NCI-H1417 treated with DMSO at 0.1 percent for 48 hours (cell line): ENCODE data around the gene CMIP.

Experiments
- DNase-seq: peaks from one replicate; lab custom pipeline; 2025; lab: John Stamatoyannopoulos, UW

The CMIP gene

DNA sequence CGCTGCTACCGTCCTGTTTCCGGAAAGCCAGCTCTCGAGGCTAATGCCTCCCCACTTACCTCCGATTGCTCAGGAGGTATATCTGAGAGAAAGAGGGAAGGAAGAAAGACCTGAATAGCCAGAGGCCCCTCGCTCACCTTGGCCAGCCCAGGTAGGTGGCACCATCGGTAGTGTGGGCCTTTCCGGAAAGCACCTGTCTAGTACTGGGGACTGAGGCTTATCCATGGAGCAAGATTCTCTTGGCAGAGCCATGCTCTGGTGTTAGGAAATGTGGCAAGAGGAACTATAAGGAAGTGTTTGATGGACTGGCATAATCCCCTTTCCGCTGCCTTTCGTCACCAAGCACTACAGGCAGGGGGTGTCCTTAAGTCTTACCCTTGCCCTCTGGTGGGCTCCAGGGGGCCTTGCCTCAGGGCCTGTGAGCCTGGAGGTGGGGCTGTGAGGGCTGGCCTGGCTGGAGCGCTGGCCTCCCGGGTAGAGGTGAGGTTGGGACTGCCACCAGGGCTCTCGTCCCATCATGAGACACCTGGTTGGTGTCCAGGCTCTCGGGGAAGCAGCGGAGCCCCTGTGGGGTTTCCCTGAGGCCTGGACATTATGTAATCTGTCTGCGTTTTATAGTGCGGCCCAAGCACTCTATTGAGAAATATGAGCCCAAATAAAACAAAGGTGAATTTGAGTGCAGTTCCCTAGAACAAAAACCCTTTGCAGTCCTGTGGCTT lies 2.9 kb downstream of the CMIP start:
- no peak for DNase-seq

DNA sequence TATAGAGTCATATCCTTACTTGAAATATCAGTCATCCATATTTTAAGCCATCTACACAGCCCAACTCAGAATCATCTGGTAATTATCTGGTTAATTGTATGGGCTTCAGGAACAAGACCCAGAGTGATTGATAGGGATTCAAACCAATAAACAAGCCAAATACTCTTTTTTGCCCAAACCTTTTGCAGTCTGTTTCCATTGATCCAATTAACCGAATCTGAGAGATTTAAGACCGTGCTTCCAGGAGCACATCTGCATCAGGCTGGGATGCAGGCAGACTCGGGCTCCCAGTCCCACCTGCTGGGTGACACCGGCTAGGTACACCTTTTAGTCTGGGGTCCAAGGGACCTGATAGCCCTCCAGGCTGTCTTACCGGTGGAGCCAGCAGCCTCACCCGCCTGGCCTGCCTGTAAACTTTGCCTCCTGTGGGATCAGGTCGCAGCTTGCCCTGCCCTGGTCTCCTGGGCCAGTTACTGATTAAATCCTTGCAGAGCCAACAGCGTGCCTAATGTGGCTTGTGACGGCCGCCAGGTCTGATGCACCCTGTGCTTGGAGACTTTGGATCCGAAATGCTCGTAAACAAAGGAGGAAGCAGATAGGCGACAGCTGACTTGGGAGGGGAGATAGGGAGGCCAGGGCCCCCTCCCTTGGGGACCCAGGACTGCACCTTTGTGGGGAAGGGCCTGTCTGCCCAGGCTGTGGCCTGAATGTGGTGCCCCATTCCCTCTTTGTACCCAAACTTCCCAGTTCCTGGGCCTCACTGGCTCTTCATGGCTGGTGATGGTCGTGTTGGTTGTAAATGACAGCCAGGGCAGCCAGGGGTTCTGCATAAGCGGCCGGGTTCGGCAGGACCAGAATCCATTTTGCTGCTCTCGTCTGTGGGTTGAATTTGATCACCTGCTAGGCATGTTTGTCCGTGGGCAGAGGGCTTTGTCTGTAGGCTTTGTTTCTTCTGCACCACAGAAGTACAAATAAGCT lies 3.8 kb downstream of the CMIP start:
- no peak for DNase-seq

DNA sequence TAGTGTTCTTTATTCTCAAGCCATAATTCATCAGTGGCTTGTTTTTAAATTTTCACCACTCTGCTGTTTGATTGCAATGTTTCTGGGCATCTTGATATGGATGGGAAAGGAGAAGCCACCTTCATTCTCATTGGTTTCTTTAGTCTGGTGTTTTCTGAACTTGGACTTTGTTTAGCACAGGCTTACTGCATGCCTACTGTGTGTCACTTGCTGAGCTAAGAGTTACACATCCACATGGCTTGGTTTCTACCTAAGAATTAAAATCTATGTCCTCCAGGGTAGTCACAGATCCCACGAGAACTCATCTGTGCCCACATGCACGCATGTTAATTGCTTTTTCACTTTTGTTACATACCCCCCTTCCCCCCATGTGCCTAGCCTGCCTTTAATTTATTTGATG lies 4.6 kb downstream of the CMIP start:
- DNase-seq = no peak

DNA sequence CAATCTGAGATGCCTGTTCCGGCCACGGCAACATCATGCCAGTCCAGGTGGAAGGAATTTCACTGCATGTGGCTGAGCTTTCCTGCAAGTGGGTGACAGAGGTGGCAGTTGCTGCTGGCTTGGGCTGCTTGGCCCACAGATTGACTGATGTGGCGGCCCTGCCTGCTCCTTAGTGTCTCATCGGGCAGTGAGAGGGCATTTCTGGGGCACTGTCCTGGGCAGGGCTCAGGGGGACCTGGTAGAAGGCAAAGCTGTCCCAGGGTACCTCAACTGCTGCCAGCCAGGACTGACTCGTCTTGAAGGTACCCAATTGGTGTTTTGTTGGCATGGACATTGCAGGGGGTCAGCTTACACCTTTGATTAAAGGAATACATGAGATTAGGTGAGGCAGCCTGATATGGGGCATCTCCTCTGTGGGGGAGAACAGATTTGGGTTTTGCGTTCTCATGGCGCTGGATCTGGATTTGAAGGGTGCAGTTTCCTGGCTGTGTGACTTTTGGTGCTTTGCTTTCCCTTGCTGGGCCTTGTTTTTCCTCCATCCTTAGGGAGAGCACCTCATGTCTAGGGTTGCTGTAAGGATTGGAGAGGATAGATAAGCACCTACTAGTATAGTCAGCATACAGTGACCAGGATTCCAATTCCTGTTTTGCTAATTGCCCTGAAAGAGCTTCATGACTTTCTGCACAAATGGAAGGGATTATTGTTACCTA lies 5.4 kb downstream of the CMIP start:
- DNase-seq = no peak

DNA sequence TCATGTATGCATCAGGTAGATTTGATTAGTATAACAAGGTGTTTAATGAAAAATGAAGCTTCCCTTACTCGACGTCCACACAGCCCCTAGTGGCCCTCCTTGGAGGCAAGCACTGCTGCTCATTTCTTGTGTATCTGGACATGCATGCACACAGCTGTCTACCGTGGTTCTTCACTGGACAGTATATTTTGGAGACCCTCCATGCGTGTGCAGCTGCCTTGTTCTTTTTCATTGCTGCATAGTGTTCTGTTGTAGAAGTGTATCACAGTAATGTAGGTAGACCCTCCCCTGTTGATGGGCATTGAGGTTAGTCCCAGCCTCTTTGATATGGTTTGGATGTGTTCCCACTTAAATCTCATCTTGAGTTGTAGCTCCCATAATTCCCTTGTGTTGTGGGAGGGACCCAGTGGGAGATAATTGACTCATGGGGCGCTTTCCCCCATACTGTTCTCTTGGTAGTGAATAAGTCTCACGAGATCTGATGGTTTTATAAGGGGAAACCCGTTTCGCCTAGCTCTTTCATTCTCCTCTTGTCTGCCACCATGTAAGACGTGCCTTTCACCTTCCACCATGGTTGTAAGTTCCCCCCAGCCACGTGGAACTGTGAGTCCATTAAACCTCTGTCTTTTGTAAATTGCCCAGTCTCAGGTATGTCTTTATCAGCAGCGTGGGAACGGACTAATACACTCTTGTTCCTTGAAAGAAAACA lies 6.3 kb downstream of the CMIP start:
- no peak for DNase-seq

DNA sequence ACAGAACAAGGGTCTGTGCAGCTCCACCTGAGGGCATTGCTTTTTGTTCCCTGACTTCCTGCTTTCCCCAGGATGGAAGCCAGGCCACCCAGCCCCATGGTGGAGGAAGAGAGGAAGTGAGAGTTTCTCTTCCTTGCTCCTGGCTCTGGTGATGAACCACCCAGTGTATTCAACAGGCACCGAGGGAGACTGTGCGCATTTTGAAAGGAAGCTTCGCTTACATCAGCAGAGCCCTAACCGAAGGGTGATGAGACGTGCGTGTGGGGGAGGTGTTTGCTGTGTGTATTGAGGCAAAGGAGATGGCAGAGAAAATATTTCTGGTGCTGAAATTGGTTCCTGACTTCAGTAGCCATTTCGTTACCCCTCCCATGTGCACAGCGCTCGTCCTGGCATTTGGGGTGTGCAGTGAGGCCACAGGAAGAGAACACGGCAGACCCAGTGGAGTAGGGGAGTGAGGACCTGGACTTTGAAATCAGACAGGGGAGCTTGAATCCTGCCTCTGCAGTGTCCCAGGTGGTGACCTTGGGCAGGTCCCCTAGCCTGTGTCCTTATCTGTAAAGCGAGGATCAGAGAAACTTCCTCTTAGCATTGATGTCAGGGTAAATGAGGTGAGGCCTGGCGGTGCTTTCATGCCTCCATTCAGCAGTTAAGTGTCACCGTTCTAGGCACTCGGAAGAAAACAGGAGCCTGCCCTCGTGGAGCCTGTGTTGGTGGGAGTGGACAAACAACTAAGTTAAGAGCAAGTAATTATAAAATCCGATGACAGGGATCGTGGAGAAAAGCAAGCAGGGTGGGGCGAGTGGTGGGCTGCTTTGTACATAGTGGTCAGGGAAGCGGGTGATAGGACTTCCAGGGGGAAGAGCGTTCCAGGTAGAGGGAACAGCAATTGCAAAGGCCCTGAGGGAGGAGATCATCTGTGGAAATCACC lies 7.4 kb downstream of the CMIP start:
- DNase-seq = no peak

DNA sequence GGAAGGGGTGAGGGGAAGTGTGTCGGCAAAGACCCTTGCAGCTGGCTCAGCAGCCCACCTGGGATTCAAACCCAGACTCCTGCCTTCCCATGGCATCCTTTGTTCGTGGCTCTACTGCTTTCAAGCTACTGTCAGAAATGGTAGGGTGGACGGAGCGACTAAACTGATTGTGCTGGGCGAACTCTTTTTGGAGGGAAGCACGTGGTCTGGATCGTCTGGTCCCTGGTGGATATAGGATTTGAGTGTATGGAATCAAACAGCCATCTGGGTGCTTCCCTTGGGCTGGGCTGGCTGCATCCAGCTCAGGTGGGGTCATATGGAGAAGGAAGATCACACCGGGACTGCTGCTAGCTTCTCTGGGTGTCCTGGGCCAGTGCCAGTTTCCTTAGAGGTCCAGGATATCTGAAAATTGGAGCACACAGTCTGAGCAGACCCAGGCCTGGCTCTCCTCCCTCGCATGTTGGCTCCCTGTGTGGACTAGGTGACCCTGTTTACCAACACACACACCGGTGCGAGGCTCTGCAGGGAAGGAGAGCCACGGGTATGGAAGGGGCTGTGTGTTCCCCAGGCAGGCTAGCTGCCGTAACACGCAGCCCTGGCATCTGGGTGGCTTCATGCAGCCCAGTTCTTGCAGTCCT lies 8.6 kb downstream of the CMIP start:
- no peak for DNase-seq

DNA sequence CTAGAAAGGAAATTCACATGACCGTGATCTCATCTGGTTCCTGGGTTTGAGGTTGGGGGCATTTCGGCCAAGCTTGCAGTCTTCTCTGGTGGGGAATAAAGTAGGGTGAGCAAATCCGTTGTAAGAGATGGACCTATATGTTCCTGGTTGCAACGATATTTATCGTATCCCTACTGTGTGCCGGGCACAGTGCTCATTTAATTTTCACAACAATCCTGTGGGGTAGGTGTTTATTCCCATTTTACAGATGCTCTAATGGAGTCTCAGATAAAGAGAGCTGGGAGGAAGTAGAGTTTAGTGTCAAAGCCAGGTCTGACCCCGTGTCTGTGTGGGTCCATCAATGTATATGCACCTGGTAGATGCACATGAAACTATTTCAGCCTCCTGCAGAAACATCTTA lies 9.4 kb downstream of the CMIP start:
- no peak for DNase-seq

DNA sequence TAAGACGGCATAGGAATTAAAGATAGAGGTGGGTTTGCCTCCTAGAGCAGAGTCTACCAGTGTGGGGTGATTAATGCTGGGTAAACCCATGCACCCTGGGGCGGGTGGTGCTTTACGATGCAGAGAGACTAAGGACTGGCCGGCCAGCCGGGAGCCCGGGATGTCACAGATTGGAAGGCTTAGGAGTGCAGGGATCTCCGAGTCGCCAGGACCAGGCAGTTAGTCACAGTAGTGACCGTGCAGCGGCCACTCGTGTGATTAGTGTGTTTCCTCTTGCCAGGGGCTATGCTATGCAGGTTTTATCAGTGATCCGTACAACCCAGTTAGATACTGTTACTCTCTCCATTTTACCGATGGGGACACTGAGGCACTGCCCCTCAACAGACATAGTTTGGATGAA lies 10.4 kb downstream of the CMIP start:
- no peak for DNase-seq

DNA sequence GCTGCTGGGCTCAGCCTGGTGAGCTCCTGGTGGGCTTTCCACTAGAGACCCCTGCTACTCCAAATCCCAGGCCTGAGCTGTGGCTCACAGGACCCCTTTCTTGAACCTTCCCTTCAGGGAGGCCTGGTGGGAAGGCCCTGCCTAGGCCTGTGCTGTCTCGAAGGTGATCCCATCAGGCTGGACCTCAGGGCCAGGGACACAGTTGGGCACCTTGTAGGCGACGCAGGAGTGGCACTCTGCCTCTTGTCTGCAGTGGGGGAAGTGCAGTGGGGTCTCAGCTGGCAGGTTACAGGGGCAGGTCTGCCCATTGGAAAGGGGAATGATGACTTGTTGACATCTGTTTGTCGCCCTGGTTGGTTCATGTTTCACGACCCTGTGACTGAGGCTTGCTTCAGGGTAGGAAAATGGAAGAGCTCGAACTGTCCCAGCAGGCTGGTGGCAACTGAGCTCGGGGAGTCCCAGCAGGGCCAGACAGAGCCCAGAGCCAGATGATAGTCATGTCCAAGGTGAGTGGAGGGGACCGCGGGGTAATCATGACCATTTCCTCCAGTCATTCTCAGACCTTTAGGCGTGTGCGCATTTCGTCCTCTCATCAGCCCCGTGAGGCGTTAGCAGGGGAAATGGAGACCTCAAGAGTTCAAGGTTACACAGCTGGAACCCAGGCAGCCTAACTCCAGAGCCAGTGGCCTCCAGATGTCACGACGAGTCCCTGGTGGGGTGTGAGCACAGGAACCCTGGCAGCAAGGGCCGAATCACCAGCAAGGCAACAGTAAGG lies 11.3 kb downstream of the CMIP start:
- no peak for DNase-seq

DNA sequence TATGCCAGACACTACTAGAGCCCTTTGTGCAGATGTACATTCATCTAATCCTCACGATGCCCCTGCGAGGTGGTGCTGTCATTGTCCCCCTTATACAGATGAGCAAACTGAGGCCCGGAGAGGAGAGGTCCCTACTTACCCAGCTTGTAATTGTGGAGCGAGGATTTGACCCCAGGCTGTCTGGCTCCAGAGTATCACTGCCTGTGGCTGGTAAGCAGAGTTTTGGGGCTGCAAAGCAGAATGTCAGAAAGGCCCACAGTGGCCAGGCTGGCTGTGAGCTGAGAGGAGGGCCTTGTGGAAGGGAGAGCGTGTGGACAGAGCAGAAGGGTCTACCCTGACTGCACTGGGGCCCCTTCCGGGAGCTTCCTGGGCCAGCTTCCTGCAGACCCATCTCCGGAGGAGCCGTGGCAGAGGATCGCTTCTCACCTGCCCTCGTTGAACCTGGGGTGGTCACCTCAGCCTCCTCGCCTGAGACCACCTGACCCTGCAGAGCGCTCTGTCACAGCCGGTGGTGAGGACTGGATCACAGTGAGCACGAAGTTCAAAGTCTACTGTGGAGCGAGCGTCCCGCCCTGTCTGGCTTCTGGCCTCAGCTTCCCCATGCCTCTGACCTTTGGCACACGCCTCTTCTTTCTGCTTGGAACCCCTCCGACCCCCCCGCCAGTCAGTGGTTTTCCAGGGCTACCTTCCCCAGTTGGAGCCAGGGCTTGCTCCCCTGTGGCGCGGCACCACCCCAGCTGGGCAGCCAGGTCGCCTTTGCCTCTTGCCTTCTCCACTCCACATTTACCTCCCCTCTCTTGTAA lies 12.1 kb downstream of the CMIP start:
- no peak for DNase-seq

DNA sequence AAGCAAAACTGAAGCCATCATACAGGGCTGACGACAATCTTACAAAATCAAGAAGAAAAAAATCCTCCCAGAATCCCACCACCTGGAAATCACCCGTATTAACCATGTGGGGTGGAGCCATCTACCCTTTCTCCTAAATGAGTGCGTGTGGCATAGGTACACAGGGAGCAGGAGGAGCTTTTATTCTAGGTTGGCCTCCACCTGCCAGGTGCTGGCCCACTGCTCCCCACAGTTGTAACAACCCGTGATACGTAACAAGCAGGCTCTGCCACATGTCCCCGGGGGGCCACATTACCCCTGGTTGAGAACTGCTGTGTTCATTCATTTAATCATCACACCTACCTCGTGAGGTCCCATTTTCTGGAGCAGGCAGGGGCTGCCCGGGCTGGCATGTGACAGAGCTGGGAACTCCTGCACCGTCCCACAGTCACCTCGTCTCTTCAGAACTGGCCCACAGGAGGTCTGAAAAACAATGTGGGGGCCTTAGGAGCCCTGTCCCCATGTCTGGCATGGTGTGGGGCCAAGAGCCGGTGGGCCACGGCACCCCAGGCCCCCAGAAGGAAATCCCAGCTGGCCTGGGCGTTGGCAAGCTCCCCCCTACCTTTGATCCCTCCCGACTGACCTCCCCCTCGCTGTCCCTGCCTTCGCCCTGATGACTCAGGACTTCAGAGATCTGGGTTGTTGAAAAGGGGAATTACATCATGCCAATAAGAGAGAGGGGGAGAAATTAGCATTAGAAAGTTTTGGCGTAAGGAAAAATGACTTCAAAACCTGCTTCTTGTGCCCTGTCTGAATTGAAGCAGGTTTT lies 12.9 kb downstream of the CMIP start:
- DNase-seq = no peak

DNA sequence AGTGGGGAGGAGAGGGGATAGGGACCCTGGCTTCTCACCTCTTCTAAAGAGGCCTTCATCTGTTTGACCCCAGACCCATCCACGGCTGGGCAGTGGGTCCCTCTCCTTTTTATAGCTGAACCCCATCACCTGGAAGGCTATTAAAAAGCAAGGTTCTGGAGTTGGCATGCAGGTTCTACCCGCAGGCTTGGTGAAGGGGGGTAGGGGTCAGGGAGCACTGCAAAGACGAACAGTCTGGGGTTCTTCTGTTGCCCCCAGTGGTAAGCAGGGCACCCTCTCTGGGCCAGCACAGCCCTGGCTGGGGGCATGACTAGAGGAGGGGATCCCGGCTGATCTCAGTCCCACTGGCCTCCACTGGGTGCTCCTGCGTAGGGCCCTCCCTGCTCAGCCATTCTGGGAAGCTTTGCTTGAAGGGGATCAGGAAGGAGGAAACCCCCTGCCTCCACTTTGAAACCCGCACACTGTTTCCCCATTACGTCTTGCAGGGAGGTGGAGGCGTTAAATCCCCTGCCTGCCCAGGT lies 13.6 kb downstream of the CMIP start:
- DNase-seq = no peak

DNA sequence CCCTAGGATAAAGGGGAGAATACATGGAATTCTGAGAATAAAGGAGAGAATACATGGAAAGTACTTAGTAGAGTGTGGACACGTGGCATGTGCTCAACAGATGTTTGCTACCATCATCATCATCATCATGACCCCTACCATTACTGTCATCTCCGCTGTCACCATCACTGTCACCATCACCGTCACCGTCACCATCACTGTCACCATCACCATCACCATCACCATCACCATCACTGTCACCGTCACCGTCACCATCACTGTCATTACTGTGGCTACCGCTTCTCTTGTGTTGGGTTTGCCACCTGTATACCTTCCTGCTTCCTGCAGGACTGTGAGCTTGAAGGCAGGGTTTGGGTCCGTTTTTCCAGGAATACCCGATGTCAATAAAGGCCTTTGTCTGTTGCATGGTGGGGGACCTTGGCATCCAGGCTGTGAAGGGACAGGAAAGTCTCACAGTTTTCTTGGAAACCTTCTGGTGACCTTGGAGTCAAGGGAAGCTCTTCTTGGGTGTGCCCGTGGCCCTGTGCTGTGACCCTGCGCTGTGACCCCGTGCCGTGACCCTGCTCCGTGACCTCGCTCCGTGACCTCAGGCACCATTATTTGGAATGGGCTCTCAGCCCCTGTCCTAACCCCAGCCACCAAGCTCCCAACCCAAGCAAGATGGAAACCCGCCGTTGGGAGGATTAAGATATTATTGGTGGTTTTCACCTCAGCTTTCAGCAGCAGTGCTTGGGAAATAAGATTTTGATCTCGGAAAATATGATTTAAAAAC lies 14.4 kb downstream of the CMIP start:
- no peak for DNase-seq

DNA sequence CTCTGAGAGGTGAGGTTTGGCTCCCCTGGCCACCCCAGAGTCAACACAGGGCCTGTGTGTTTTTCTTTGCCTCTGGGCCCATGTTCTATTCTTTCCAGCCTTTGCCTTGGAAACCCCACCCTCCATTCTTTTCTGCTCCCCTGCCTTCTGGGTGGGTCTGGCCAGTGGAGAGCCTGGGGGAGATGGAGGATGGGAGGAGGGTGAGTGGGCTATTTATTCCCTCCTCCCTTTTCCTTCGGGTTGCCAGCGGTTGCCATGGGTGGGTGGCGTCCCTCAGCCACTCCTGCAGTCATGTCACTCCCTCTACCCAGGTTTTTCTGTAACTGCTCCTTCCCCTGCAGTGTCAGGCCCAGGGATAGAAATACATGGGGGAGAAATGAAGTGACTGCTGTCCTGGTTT lies 15.5 kb downstream of the CMIP start:
- DNase-seq = no peak

DNA sequence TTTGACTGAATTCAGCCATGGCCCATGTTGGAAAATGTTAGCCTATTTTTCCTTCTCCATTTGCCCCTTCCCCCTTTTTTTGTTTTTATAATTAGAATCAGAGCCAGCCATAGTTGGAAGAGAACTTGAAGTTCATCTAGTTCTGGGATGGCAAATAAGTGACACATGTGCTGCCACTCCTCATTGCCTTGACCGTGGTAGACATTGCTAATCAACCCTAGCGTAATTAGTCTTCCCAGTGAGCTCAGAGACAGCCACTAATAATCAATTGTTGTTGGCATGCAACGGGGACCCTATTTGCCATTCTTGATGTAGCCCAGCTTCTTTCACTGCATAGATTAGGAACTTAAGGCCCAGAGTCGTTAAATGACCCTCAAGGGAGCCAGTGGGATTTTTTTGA lies 16.6 kb downstream of the CMIP start:
- DNase-seq = no peak

DNA sequence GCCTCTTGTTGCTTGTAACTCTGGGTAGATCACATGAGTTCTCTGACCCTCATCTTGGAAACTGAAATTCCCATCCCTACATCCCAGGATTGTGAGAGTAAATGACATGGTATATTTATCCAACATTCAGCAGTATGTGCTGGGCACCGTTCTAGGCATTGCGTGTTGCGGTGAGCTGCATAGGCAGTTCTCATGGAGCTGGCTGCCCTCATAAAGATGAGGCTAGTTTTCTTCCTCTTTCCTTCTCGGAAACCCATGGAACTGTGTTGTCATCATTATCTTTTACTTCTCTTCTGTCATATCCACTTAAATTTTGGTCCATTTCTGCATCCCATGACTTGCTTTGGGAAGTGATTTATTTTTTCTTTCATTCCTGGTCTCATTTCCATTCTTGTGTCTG lies 17.2 kb downstream of the CMIP start:
- no peak for DNase-seq
